ENCODE results near the gene ACO1.

The ACO1 gene

GRCh38 chr9:32382565-32383320 is 1.7 kb upstream of the ACO1 start:
- DNase-seq (ENCODE audit: low read depth, low spot score) = no peak
- no CpG with 5 or more reads among the region's 14 CpGs for WGBS (ENCODE audit: insufficient coverage, insufficient read length)
- H3K27ac ChIP-seq (ENCODE audit: low read length) = no peak overlapping the region
- H3K36me3 ChIP-seq (ENCODE audit: control insufficient read depth, insufficient read depth, low read length) = no peaks in the 10 kb centered on the region
- H3K4me3 ChIP-seq (ENCODE audit: low read length) = no peak overlapping the region
- no peaks in the 10 kb centered on the region for H3K9me3 ChIP-seq (ENCODE audit: control insufficient read depth, insufficient read depth, low read length)
- peaks cover 2% of the 10 kb centered on the region; the same call in 1 of the 2 replicates for H3K27me3 ChIP-seq (ENCODE audit: control insufficient read depth, insufficient read depth, low read length)
- no peaks in the 10 kb centered on the region for H3K4me1 ChIP-seq (ENCODE audit: control insufficient read depth, insufficient read depth, low read length)

- H3K27me3 ChIP-seq (ENCODE audit: control insufficient read depth, insufficient read depth, low read length) = peaks cover 2% of the 10 kb centered on the region; the same call in 1 of the 2 replicates
- no peak for DNase-seq (ENCODE audit: low read depth, low spot score)
- WGBS (ENCODE audit: insufficient coverage, insufficient read length) = no CpG with 5 or more reads among the region's 13 CpGs
- no peaks in the 10 kb centered on the region for H3K36me3 ChIP-seq (ENCODE audit: control insufficient read depth, insufficient read depth, low read length)
- H3K9me3 ChIP-seq (ENCODE audit: control insufficient read depth, insufficient read depth, low read length) = no peaks in the 10 kb centered on the region
- peak overlapping the region; percentile 75; the same call in 1 of the 2 replicates for H3K4me3 ChIP-seq (ENCODE audit: low read length)
- H3K4me1 ChIP-seq (ENCODE audit: control insufficient read depth, insufficient read depth, low read length) = no peaks in the 10 kb centered on the region
- H3K27ac ChIP-seq (ENCODE audit: low read length) = no peak overlapping the region
Observed at GRCh38 chr9:32384002-32384363, 460 bp upstream of the ACO1 start.

GRCh38 chr9:32385152-32385884 is 875 bp downstream of the ACO1 start:
- DNase-seq (ENCODE audit: low read depth, low spot score) = no peak
- WGBS (ENCODE audit: insufficient coverage, insufficient read length) = no CpG with 5 or more reads among the region's 2 CpGs
- Histone ChIP-seq H3K36me3 (ENCODE audit: control insufficient read depth, insufficient read depth, low read length) (no peaks in the 10 kb centered on the region), H3K27me3 (ENCODE audit: control insufficient read depth, insufficient read depth, low read length) (peaks cover 2% of the 10 kb centered on the region; the same call in 1 of the 2 replicates), H3K27ac (ENCODE audit: low read length) (no peak overlapping the region), H3K4me1 (ENCODE audit: control insufficient read depth, insufficient read depth, low read length) (no peaks in the 10 kb centered on the region), H3K4me3 (ENCODE audit: low read length) (peak overlapping the region; percentile 75; the same call in 1 of the 2 replicates), H3K9me3 (ENCODE audit: control insufficient read depth, insufficient read depth, low read length) (no peaks in the 10 kb centered on the region)

- Histone ChIP-seq H3K4me3 (ENCODE audit: low read length) (no peak overlapping the region), H3K36me3 (ENCODE audit: control insufficient read depth, insufficient read depth, low read length) (no peaks in the 10 kb centered on the region), H3K27me3 (ENCODE audit: control insufficient read depth, insufficient read depth, low read length) (peaks cover 2% of the 10 kb centered on the region; the same call in 1 of the 2 replicates), H3K4me1 (ENCODE audit: control insufficient read depth, insufficient read depth, low read length) (no peaks in the 10 kb centered on the region), H3K27ac (ENCODE audit: low read length) (no peak overlapping the region), H3K9me3 (ENCODE audit: control insufficient read depth, insufficient read depth, low read length) (no peaks in the 10 kb centered on the region)
- no peak for DNase-seq (ENCODE audit: low read depth, low spot score)
- WGBS (ENCODE audit: insufficient coverage, insufficient read length) = no CpG with 5 or more reads among the region's 3 CpGs
Observed at GRCh38 chr9:32385885-32386283, 1.4 kb downstream of the ACO1 start.

GRCh38 chr9:32387256-32387655 is 2.8 kb downstream of the ACO1 start:
- WGBS (ENCODE audit: insufficient coverage, insufficient read length) = no CpG with 5 or more reads among the region's 1 CpG
- Histone ChIP-seq H3K4me3 (ENCODE audit: low read length) (no peak overlapping the region), H3K27ac (ENCODE audit: low read length) (no peak overlapping the region), H3K9me3 (ENCODE audit: control insufficient read depth, insufficient read depth, low read length) (no peaks in the 10 kb centered on the region), H3K4me1 (ENCODE audit: control insufficient read depth, insufficient read depth, low read length) (no peaks in the 10 kb centered on the region), H3K27me3 (ENCODE audit: control insufficient read depth, insufficient read depth, low read length) (peaks cover 2% of the 10 kb centered on the region; the same call in 1 of the 2 replicates), H3K36me3 (ENCODE audit: control insufficient read depth, insufficient read depth, low read length) (no peaks in the 10 kb centered on the region)
- no peak for DNase-seq (ENCODE audit: low read depth, low spot score)

GRCh38 chr9:32389365-32389764 is 4.9 kb downstream of the ACO1 start:
- no peak for DNase-seq (ENCODE audit: low read depth, low spot score)
- no peak overlapping the region for H3K27ac ChIP-seq (ENCODE audit: low read length)
- H3K27me3 ChIP-seq (ENCODE audit: control insufficient read depth, insufficient read depth, low read length) = no peaks in the 10 kb centered on the region
- no CpG with 5 or more reads among the region's 6 CpGs for WGBS (ENCODE audit: insufficient coverage, insufficient read length)
- H3K36me3 ChIP-seq (ENCODE audit: control insufficient read depth, insufficient read depth, low read length) = no peaks in the 10 kb centered on the region
- no peak overlapping the region for H3K4me3 ChIP-seq (ENCODE audit: low read length)
- peaks cover under 1% of the 10 kb centered on the region; the same call in 1 of the 2 replicates for H3K4me1 ChIP-seq (ENCODE audit: control insufficient read depth, insufficient read depth, low read length)
- H3K9me3 ChIP-seq (ENCODE audit: control insufficient read depth, insufficient read depth, low read length) = no peaks in the 10 kb centered on the region; the same call in 1 of the 2 replicates

GRCh38 chr9:32393911-32394310 is 9.5 kb downstream of the ACO1 start:
- Histone ChIP-seq H3K4me1 (ENCODE audit: control insufficient read depth, insufficient read depth, low read length) (peaks cover 3% of the 10 kb centered on the region; the same call in 1 of the 2 replicates), H3K4me3 (ENCODE audit: low read length) (no peak overlapping the region), H3K27ac (ENCODE audit: low read length) (no peak overlapping the region), H3K27me3 (ENCODE audit: control insufficient read depth, insufficient read depth, low read length) (no peaks in the 10 kb centered on the region), H3K9me3 (ENCODE audit: control insufficient read depth, insufficient read depth, low read length) (no peaks in the 10 kb centered on the region; the same call in 1 of the 2 replicates), H3K36me3 (ENCODE audit: control insufficient read depth, insufficient read depth, low read length) (no peaks in the 10 kb centered on the region)
- no CpG with 5 or more reads among the region's 2 CpGs for WGBS (ENCODE audit: insufficient coverage, insufficient read length)
- no peak for DNase-seq (ENCODE audit: low read depth, low spot score)

- H3K9me3 ChIP-seq (ENCODE audit: control insufficient read depth, insufficient read depth, low read length) = no peaks in the 10 kb centered on the region; the same call in 1 of the 2 replicates
- H3K36me3 ChIP-seq (ENCODE audit: control insufficient read depth, insufficient read depth, low read length) = no peaks in the 10 kb centered on the region
- no peak for DNase-seq (ENCODE audit: low read depth, low spot score)
- no peak overlapping the region for H3K27ac ChIP-seq (ENCODE audit: low read length)
- no CpG with 5 or more reads among the region's 6 CpGs for WGBS (ENCODE audit: insufficient coverage, insufficient read length)
- H3K4me1 ChIP-seq (ENCODE audit: control insufficient read depth, insufficient read depth, low read length) = peaks cover 3% of the 10 kb centered on the region; the same call in 1 of the 2 replicates
- no peak overlapping the region for H3K4me3 ChIP-seq (ENCODE audit: low read length)
- no peaks in the 10 kb centered on the region for H3K27me3 ChIP-seq (ENCODE audit: control insufficient read depth, insufficient read depth, low read length)
Observed at GRCh38 chr9:32394381-32395049, 10.1 kb downstream of the ACO1 start.

GRCh38 chr9:32395510-32396216 is 11.2 kb downstream of the ACO1 start:
- WGBS (ENCODE audit: insufficient coverage, insufficient read length) = no CpG with 5 or more reads among the region's 7 CpGs
- no peaks in the 10 kb centered on the region; the same call in 1 of the 2 replicates for H3K9me3 ChIP-seq (ENCODE audit: control insufficient read depth, insufficient read depth, low read length)
- H3K27ac ChIP-seq (ENCODE audit: low read length) = no peak overlapping the region
- no peak overlapping the region for H3K4me3 ChIP-seq (ENCODE audit: low read length)
- no peaks in the 10 kb centered on the region for H3K27me3 ChIP-seq (ENCODE audit: control insufficient read depth, insufficient read depth, low read length)
- H3K4me1 ChIP-seq (ENCODE audit: control insufficient read depth, insufficient read depth, low read length) = peaks cover 3% of the 10 kb centered on the region; the same call in 1 of the 2 replicates
- H3K36me3 ChIP-seq (ENCODE audit: control insufficient read depth, insufficient read depth, low read length) = no peaks in the 10 kb centered on the region
- DNase-seq (ENCODE audit: low read depth, low spot score) = no peak

- no peak for DNase-seq (ENCODE audit: low read depth, low spot score)
- H3K27ac ChIP-seq (ENCODE audit: low read length) = no peak overlapping the region
- no CpG with 5 or more reads among the region's 3 CpGs for WGBS (ENCODE audit: insufficient coverage, insufficient read length)
Observed at GRCh38 chr9:32398207-32398606, 13.8 kb downstream of the ACO1 start.

More at GRCh38 chr9:32398207-32398606, 13.8 kb downstream of the ACO1 start:
- Histone ChIP-seq H3K27me3 (ENCODE audit: control insufficient read depth, insufficient read depth, low read length) (no peaks in the 10 kb centered on the region), H3K36me3 (ENCODE audit: control insufficient read depth, insufficient read depth, low read length) (no peaks in the 10 kb centered on the region), H3K4me3 (ENCODE audit: low read length) (no peak overlapping the region), H3K9me3 (ENCODE audit: control insufficient read depth, insufficient read depth, low read length) (no peaks in the 10 kb centered on the region), H3K4me1 (ENCODE audit: control insufficient read depth, insufficient read depth, low read length) (peaks cover 3% of the 10 kb centered on the region; the same call in 1 of the 2 replicates)
